Lung (tissue), 12 donors: Measurements from ENCODE around the gene MARCHF3. TPM values are rescaled to one million over a fixed set of nuclear protein-coding genes. Genes with fewer than 3 reads are reported as not detected.
"Not testable (repeated sequence)": the region's sequence is repeated elsewhere in the genome, so short reads cannot be mapped to it uniquely, and the experiment has no call there.

Experiments used
- ATAC-seq: fragments of 200-7000 bp; cut with Tn5 transposase; one replicate; pipeline ENCODE4 v1.9.1; 2020; ENCODE audit warnings: moderate number of reproducible peaks; ENCODE audit not compliant: insufficient read depth, low FRiP score
- DNase-seq, 3 donors: peaks; one replicate each; pipeline ENCODE4 v3.0.0-alpha.2; 2013 to 2017
- H3K27ac ChIP-seq, 2 donors: one replicate each; pipeline ENCODE4 v1.5.1; 2013; ENCODE audit warnings: mild to moderate bottlenecking in 2 of 2, moderate library complexity in 2 of 2, control low read depth in 1 of 2, inconsistent platforms in 1 of 2, low read depth in 1 of 2, low read length in 1 of 2
- H3K27me3 ChIP-seq, 3 donors: one replicate each; pipeline ENCODE4 v1.5.1; 2013; ENCODE audit warnings: low read length in 2 of 3; ENCODE audit not compliant: control insufficient read depth in 3 of 3, insufficient read depth in 3 of 3
- H3K36me3 ChIP-seq, 4 donors: one replicate each; pipeline ENCODE4 v1.5.1; 2013; ENCODE audit warnings: low read length in 4 of 4, mild to moderate bottlenecking in 1 of 4, moderate library complexity in 1 of 4; ENCODE audit not compliant: control insufficient read depth in 4 of 4, insufficient read depth in 4 of 4
- H3K4me1 ChIP-seq, 5 donors: one replicate each; pipeline ENCODE4 v1.5.1; 2013; ENCODE audit warnings: low read length in 5 of 5, mild to moderate bottlenecking in 2 of 5, moderate library complexity in 1 of 5; ENCODE audit not compliant: control insufficient read depth in 5 of 5, insufficient read depth in 5 of 5
- H3K4me3 ChIP-seq: one replicate; pipeline ENCODE4 v1.5.1; 2013; ENCODE audit warnings: mild to moderate bottlenecking, control low read depth, moderate library complexity
- H3K9ac ChIP-seq, 2 donors: one replicate each; pipeline ENCODE4 v1.5.1; 2013; ENCODE audit warnings: low read length in 2 of 2, control low read depth in 1 of 2; ENCODE audit not compliant: insufficient read depth in 1 of 2
- H3K9me3 ChIP-seq, 4 donors: one replicate each; pipeline ENCODE4 v1.5.1; 2013; ENCODE audit warnings: low read length in 3 of 4, mild to moderate bottlenecking in 1 of 4, moderate library complexity in 1 of 4; ENCODE audit not compliant: control insufficient read depth in 4 of 4, insufficient read depth in 3 of 4
- CTCF ChIP-seq: IDR thresholded peaks from 2 replicates; pipeline ENCODE4 v1.5.1; 2012; ENCODE audit warnings: mild to moderate bottlenecking; ENCODE audit errors: control extremely low read depth, extremely low read depth
- WGBS, 2 donors: extraction: QIAGEN DNeasy Blood & Tissue Kit; methylation state at CpG; one replicate each; pipeline ENCODE4 v1.1.7; 2013; 5-methylcytosine and 5-hydroxymethylcytosine counted together
- polyA plus RNA-seq, 2 donors: library from polyadenylated mRNA; stranded (reverse); fragments of 200-250 nt; gene quantifications; one replicate each; pipeline ENCODE4 v1.2.1, GENCODE V29; 2013
- total RNA-seq, 2 donors: library from RNA; depleted of rRNA in 1 of 2; stranded (reverse); fragments of >200 nt in 1 of 2; gene quantifications; one replicate each; pipeline ENCODE4 v1.2.1, GENCODE V29; 2014 to 2021
- donor health status: control.
- donor health status: control.
- donor health status: Bipolar disorder and iron deficiency.
- donor health status: healthy.
- donor health status: DM: yes; HTN: yes; CAD: no.

Gene MARCHF3
- total and polyA plus RNA-seq, 4 donors: 3.7 to 17.0 (median 13.1) TPM

- DNase-seq (no peak), ATAC-seq (no peak)
- Histone ChIP-seq H3K27ac (no peak overlapping the region), H3K27me3 (no peaks in the 10 kb centered on the region), H3K9me3 (no peaks in the 10 kb centered on the region), H3K4me3 (no peak overlapping the region), H3K36me3 (peaks cover 0 to 7% (median 0%) of the 10 kb centered on the region in 4 donors), H3K4me1 (no peaks in the 10 kb centered on the region), H3K9ac (no peak overlapping the region)
- TF ChIP-seq CTCF: no peak
- WGBS, 2 donors: 96 to 97% methylated on average over 9 of the region's 9 CpGs
These were observed 134.1 kb downstream of the MARCHF3 start for GRCh38 chr5:126896170-126896702.

GRCh38 chr5:126895712-126896111 lies 134.6 kb downstream of the MARCHF3 start:
- WGBS, 2 donors: 83 to 90% methylated on average over 14 of the region's 14 CpGs
- ATAC-seq, H3K9ac ChIP-seq, H3K27me3 ChIP-seq, H3K27ac ChIP-seq, H3K36me3 ChIP-seq, H3K4me3 ChIP-seq, DNase-seq, H3K4me1 ChIP-seq, H3K9me3 ChIP-seq: not testable (repeated sequence)

GRCh38 chr5:126890414-126890813 lies 139.9 kb downstream of the MARCHF3 start:
- not testable (repeated sequence) for DNase-seq, H3K27me3 ChIP-seq, ATAC-seq, H3K36me3 ChIP-seq, H3K9ac ChIP-seq, H3K4me3 ChIP-seq, H3K27ac ChIP-seq, H3K4me1 ChIP-seq, H3K9me3 ChIP-seq
- WGBS, 2 donors: 96 to 98% methylated on average over 2 of the region's 2 CpGs

- H3K4me1 ChIP-seq: peaks cover 0 to 11% (median 0%) of the 10 kb centered on the region in 5 donors
- no peak overlapping the region for H3K4me3 ChIP-seq
- 77 to 97% methylated on average over 1 of the region's 1 CpG for WGBS, 2 donors
- TF ChIP-seq CTCF: no peak
- no peak overlapping the region for H3K27ac ChIP-seq
- no peaks in the 10 kb centered on the region for H3K9me3 ChIP-seq
- no peaks in the 10 kb centered on the region for H3K36me3 ChIP-seq
- H3K27me3 ChIP-seq: no peaks in the 10 kb centered on the region
- no peak for DNase-seq
- H3K9ac ChIP-seq: no peak overlapping the region
- no peak for ATAC-seq
These were observed 142.2 kb downstream of the MARCHF3 start for GRCh38 chr5:126888175-126888574.
